HepG2 (cell line): Measurements from ENCODE around the gene MAP3K2. TPM values are rescaled to one million over a fixed set of nuclear protein-coding genes. Genes with fewer than 3 reads are reported as not detected.

Source experiments
- ASH2L ChIP-seq: fragments of 300-600, 200-600 bp; sonication (generic); IDR thresholded peaks from 2 replicates; pipeline ENCODE4 v1.7.0; 2017; ENCODE audit warnings: low read depth, mild to moderate bottlenecking, moderate library complexity, mixed read lengths, low read length; ENCODE audit not compliant: insufficient read length
- CBX1 ChIP-seq: IDR thresholded peaks from one replicate; pipeline ENCODE4 v1.6.1; 2016; ENCODE audit warnings: antibody characterized with exemption, low read depth
- HNF4A ChIP-seq: sonication (generic); formaldehyde crosslinking; IDR thresholded peaks from 2 replicates; pipeline ENCODE4 v1.4.0; 2020; ENCODE audit warnings: missing genetic modification reagents
- KMT2A ChIP-seq: sonication (generic); formaldehyde crosslinking; IDR thresholded peaks from 2 replicates; pipeline ENCODE4 v1.4.0; 2020; ENCODE audit warnings: missing genetic modification reagents
- NCOA1 ChIP-seq: sonication (generic); formaldehyde crosslinking; IDR thresholded peaks from 2 replicates; pipeline ENCODE4 v1.9.0; 2021; ENCODE audit warnings: missing genetic modification reagents
- NR2C2 ChIP-seq: sonication (generic); formaldehyde crosslinking; IDR thresholded peaks from 2 replicates; pipeline ENCODE4 v1.4.0; 2020; ENCODE audit warnings: missing genetic modification reagents, mild to moderate bottlenecking, moderate library complexity, borderline replicate concordance
- POGZ ChIP-seq: sonication (generic); formaldehyde crosslinking; IDR thresholded peaks from 2 replicates; pipeline ENCODE4 v1.4.0; 2020; ENCODE audit warnings: mild to moderate bottlenecking, missing genetic modification reagents
- RAD21 ChIP-seq: fragments of 450-650 bp; formaldehyde crosslinking; IDR thresholded peaks from 2 replicates; pipeline ENCODE4 v1.5.0; 2020; ENCODE audit warnings: mild to moderate bottlenecking
- SAP130 ChIP-seq: IDR thresholded peaks from 2 replicates; pipeline ENCODE4 v1.6.1; 2016; ENCODE audit warnings: low read depth
- SP1 ChIP-seq, 2 experiments: fragments of 450-650 bp in 1 of 2; sonication (generic) in 1 of 2; formaldehyde crosslinking in 1 of 2; IDR thresholded peaks; 2 replicates each; pipeline versions ENCODE4 v1.4.0 to v1.6.1; 2016 to 2020; ENCODE audit warnings: missing genetic modification reagents in 1 of 2
- ZBTB1 ChIP-seq: sonication (generic); formaldehyde crosslinking; IDR thresholded peaks from 2 replicates; pipeline ENCODE4 v1.4.0; 2020; ENCODE audit warnings: missing genetic modification reagents, borderline replicate concordance
- ZNF225 ChIP-seq: sonication (generic); formaldehyde crosslinking; IDR thresholded peaks from 2 replicates; pipeline ENCODE4 v1.4.0; 2020; ENCODE audit warnings: mild to moderate bottlenecking, missing genetic modification reagents
- ZNF709 ChIP-seq: sonication (generic); formaldehyde crosslinking; IDR thresholded peaks from 2 replicates; pipeline ENCODE4 v1.5.0; 2020; ENCODE audit warnings: mild to moderate bottlenecking, missing genetic modification reagents
- ZSCAN20 ChIP-seq: sonication (generic); formaldehyde crosslinking; IDR thresholded peaks from 2 replicates; pipeline ENCODE4 v1.4.0; 2020; ENCODE audit warnings: missing genetic modification reagents, mild to moderate bottlenecking, borderline replicate concordance
- polyA plus RNA-seq, 8 experiments: library from polyadenylated mRNA; depleted of rRNA in 3 of 8; stranded (reverse) in 7 of 8; unstranded in 1 of 8; fragments of >200 nt; fragmentation: Illumina TruSeq in 4 of 8; extraction: Trizol in 4 of 8; gene quantifications; 2 replicates each; pipeline versions ENCODE4 v1.2.1 to v1.2.3, GENCODE V29; 2011 to 2016; ENCODE audit warnings: low read depth in 4 of 8, missing spikeins in 1 of 8, mixed read lengths in 1 of 8; ENCODE audit not compliant: insufficient read depth in 1 of 8
- total RNA-seq, 5 experiments: library from RNA; depleted of rRNA; stranded (reverse); fragments of >200 nt; fragmentation: Illumina TruSeq; extraction: Trizol; gene quantifications; 2 replicates each; pipeline ENCODE4 v1.2.3, GENCODE V29; 2016; ENCODE audit warnings: low read depth in 1 of 5
- TF ChIP-seq, protein P1 (sequence below): sonication (generic); formaldehyde crosslinking; IDR thresholded peaks from 2 replicates; pipeline ENCODE4 v1.5.0; 2020; ENCODE audit warnings: mild to moderate bottlenecking, missing genetic modification reagents
- TF ChIP-seq, protein P2 (sequence below): sonication (generic); formaldehyde crosslinking; conservative IDR thresholded peaks from 2 replicates; pipeline ENCODE4 v1.8.0; 2022; ENCODE audit warnings: mild to moderate bottlenecking, moderate library complexity, missing genetic modification reagents
- TF ChIP-seq, protein P3 (sequence below): sonication (generic); formaldehyde crosslinking; IDR thresholded peaks from 2 replicates; pipeline ENCODE4 v1.4.0; 2020; ENCODE audit warnings: missing genetic modification reagents
- TF ChIP-seq, protein P4 (sequence below): conservative IDR thresholded peaks from 2 replicates; pipeline ENCODE4 v1.6.1; 2018; ENCODE audit warnings: missing genetic modification reagents
- TF ChIP-seq, protein P5 (sequence below), 2 experiments: sonication (generic) in 1 of 2; formaldehyde crosslinking in 1 of 2; IDR thresholded peaks; 2 replicates each; pipeline versions ENCODE4 v1.4.0 to v1.6.1; 2018 to 2020; ENCODE audit warnings: missing genetic modification reagents in 2 of 2, borderline replicate concordance in 1 of 2, low read depth in 1 of 2, mild to moderate bottlenecking in 1 of 2, missing biosample characterization in 1 of 2

Gene MAP3K2
- total and polyA plus RNA-seq, 2 of the 13 experiments (the other 11 are each of a cell fraction or from before 2014, with no cell fraction given), result 12.2 to 37.2 TPM

DNA sequence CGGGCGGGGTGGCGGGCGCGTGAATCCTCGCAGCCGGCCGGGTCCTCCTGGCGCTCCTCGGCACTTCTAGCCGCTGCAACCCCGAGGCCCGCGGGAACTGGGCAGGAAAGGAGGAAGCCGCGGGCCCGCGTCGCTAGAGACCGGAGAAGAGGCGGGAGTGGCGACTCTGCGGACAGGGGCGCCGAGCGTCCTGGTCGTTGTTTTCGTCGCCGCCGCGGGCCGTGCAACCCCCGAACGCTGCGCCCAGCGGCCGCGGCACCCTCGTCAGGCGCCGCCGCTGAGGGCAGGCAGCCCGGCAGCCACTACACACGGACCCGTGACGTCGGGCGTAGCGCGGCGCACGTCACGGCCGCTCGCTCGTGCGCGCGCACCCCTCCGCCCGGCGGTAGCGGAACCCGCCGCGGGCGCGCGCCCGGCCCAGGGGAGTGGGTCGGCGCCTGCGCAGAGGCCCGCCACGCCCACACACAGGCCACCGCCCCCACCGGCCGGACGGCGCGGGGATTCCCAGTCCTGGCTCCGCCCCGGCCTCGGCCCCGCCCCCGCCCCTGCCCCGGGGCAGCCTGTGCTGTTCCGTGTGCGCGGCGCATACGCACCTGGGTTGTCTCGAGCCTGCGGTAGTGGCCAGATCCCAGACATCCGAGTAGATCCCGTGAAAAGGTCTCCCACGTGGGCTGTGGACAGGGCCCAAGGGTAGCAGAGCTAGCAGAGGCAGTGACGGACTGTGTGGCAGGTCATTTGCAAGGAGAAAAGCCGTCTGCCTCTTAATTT is at the start of gene MAP3K2 (continued):
- TF ChIP-seq, protein P1, sequence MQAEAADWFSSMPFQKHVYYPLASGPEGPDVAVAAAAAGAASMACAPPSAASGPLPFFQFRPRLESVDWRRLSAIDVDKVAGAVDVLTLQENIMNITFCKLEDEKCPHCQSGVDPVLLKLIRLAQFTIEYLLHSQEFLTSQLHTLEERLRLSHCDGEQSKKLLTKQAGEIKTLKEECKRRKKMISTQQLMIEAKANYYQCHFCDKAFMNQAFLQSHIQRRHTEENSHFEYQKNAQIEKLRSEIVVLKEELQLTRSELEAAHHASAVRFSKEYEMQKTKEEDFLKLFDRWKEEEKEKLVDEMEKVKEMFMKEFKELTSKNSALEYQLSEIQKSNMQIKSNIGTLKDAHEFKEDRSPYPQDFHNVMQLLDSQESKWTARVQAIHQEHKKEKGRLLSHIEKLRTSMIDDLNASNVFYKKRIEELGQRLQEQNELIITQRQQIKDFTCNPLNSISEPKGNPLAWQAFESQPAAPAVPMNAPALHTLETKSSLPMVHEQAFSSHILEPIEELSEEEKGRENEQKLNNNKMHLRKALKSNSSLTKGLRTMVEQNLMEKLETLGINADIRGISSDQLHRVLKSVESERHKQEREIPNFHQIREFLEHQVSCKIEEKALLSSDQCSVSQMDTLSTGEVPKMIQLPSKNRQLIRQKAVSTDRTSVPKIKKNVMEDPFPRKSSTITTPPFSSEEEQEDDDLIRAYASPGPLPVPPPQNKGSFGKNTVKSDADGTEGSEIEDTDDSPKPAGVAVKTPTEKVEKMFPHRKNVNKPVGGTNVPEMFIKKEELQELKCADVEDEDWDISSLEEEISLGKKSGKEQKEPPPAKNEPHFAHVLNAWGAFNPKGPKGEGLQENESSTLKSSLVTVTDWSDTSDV (CRISPR knock-in tag), result peak; percentile 19; the same call in 1 of the 2 replicates
- TF ChIP-seq ZNF709 (peak; percentile 71; the same call in 1 of the 2 replicates), NR2C2 (no peak; the same call in 1 of the 2 replicates), KMT2A (CRISPR knock-in tag) (0 out of 2 replicates have a peak, but pooled peaks have one; percentile 14), SAP130 (peak; percentile 89), POGZ (CRISPR knock-in tag) (peak; percentile 65; the same call in 1 of the 2 replicates), NCOA1 (CRISPR knock-in tag) (0 out of 2 replicates have a peak, but pooled peaks have one; percentile 53), ZSCAN20 (peak; percentile 55), CBX1 (peak; percentile 78), ASH2L (peak; percentile 88), SP1 (IDR thresholded peaks at IDR 0.05) (no peak), SP1 (CRISPR knock-in tag; IDR thresholded peaks at IDR 0.05) (peak; percentile 64), ZNF225 (CRISPR knock-in tag) (no peak; the same call in 1 of the 2 replicates), RAD21 (peak; percentile 85), HNF4A (no peak), ZBTB1 (no peak)
- TF ChIP-seq, protein P2, sequence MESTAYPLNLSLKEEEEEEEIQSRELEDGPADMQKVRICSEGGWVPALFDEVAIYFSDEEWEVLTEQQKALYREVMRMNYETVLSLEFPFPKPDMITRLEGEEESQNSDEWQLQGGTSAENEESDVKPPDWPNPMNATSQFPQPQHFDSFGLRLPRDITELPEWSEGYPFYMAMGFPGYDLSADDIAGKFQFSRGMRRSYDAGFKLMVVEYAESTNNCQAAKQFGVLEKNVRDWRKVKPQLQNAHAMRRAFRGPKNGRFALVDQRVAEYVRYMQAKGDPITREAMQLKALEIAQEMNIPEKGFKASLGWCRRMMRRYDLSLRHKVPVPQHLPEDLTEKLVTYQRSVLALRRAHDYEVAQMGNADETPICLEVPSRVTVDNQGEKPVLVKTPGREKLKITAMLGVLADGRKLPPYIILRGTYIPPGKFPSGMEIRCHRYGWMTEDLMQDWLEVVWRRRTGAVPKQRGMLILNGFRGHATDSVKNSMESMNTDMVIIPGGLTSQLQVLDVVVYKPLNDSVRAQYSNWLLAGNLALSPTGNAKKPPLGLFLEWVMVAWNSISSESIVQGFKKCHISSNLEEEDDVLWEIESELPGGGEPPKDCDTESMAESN (CRISPR knock-in tag), result 0 out of 2 replicates have a peak, but pooled peaks have one; percentile 45
- TF ChIP-seq, protein P3, sequence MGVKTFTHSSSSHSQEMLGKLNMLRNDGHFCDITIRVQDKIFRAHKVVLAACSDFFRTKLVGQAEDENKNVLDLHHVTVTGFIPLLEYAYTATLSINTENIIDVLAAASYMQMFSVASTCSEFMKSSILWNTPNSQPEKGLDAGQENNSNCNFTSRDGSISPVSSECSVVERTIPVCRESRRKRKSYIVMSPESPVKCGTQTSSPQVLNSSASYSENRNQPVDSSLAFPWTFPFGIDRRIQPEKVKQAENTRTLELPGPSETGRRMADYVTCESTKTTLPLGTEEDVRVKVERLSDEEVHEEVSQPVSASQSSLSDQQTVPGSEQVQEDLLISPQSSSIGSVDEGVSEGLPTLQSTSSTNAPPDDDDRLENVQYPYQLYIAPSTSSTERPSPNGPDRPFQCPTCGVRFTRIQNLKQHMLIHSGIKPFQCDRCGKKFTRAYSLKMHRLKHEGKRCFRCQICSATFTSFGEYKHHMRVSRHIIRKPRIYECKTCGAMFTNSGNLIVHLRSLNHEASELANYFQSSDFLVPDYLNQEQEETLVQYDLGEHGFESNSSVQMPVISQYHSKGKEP (CRISPR knock-in tag), result peak; percentile 81; the same call in 1 of the 2 replicates
- TF ChIP-seq, protein P4, sequence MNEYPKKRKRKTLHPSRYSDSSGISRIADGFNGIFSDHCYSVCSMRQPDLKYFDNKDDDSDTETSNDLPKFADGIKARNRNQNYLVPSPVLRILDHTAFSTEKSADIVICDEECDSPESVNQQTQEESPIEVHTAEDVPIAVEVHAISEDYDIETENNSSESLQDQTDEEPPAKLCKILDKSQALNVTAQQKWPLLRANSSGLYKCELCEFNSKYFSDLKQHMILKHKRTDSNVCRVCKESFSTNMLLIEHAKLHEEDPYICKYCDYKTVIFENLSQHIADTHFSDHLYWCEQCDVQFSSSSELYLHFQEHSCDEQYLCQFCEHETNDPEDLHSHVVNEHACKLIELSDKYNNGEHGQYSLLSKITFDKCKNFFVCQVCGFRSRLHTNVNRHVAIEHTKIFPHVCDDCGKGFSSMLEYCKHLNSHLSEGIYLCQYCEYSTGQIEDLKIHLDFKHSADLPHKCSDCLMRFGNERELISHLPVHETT (CRISPR knock-in tag), result 0 out of 2 replicates have a peak, but pooled peaks have one; percentile 33
- TF ChIP-seq, protein P5, sequence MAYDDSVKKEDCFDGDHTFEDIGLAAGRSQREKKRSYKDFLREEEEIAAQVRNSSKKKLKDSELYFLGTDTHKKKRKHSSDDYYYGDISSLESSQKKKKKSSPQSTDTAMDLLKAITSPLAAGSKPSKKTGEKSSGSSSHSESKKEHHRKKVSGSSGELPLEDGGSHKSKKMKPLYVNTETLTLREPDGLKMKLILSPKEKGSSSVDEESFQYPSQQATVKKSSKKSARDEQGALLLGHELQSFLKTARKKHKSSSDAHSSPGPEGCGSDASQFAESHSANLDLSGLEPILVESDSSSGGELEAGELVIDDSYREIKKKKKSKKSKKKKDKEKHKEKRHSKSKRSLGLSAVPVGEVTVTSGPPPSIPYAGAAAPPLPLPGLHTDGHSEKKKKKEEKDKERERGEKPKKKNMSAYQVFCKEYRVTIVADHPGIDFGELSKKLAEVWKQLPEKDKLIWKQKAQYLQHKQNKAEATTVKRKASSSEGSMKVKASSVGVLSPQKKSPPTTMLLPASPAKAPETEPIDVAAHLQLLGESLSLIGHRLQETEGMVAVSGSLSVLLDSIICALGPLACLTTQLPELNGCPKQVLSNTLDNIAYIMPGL (CRISPR knock-in tag; IDR thresholded peaks at IDR 0.05; ENCODE audit: borderline replicate concordance in 1 of 2, low read depth in 1 of 2), result peak in 1 of 2 experiments; percentile 17; a peak in 2 of 4 replicates
